ENCODE measurements around the gene RNPEP. TPM values are rescaled to one million over a fixed set of nuclear protein-coding genes. Genes with fewer than 3 reads are reported as not detected.

The RNPEP gene
- total and polyA plus RNA-seq, 2 of the 13 experiments (the other 11 are each of a cell fraction or from before 2014, with no cell fraction given), result 20.6 to 38.4 TPM

DNA sequence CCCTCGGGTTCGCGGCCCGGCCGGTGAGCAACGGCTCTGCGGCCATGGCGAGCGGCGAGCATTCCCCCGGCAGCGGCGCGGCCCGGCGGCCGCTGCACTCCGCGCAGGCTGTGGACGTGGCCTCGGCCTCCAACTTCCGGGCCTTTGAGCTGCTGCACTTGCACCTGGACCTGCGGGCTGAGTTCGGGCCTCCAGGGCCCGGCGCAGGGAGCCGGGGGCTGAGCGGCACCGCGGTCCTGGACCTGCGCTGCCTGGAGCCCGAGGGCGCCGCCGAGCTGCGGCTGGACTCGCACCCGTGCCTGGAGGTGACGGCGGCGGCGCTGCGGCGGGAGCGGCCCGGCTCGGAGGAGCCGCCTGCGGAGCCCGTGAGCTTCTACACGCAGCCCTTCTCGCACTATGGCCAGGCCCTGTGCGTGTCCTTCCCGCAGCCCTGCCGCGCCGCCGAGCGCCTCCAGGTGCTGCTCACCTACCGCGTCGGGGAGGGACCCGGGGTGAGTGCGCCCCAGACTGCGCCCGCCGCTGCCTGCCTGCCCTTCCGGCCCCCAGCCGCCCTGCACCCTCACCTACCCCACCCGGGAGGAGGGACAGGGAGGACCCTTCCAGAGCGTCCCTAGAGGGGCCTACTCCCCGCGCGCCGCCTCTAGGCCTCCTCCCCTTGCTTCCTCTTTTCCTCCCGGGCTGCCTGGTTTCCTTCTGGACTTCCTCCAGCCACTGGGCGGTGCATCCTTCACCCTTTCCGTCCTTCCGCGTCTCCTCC lies at the start of gene RNPEP (continued):
- TF ChIP-seq ZNF253 (CRISPR knock-in tag; IDR thresholded peaks at IDR 0.05; ENCODE audit: borderline replicate concordance) (no peak), ZNF674 (CRISPR knock-in tag; IDR thresholded peaks at IDR 0.05; ENCODE audit: low read depth) (no peak; the same call in 1 of the 2 replicates), ZNF12 (CRISPR knock-in tag; IDR thresholded peaks at IDR 0.05) (no peak), GABPB1 (CRISPR knock-in tag; IDR thresholded peaks at IDR 0.05) (peak; percentile 86), ZNF180 (CRISPR knock-in tag; IDR thresholded peaks at IDR 0.05; ENCODE audit: borderline replicate concordance, low read depth) (no peak), FOXA1 (IDR thresholded peaks at IDR 0.05) (no peak), FOXA1 (CRISPR knock-in tag; IDR thresholded peaks at IDR 0.05) (no peak), AGO2 (optimal IDR thresholded peaks at IDR 0.05; ENCODE audit: low read depth, low read length) (peak; percentile 81), NONO (IDR thresholded peaks at IDR 0.05) (no peak), NONO (CRISPR knock-in tag; conservative IDR thresholded peaks at IDR 0.05) (no peak; the same call in none of the 2 replicates), RBAK (CRISPR knock-in tag; IDR thresholded peaks at IDR 0.05) (no peak), ZNF720 (CRISPR knock-in tag; IDR thresholded peaks at IDR 0.05) (no peak), POLR2A (IDR thresholded peaks at IDR 0.05; ENCODE audit: insufficient read depth in 1 of 2, low read depth in 2 of 2, low read length in 2 of 2) (peak; percentile 78 to 86), ZNF350 (CRISPR knock-in tag; IDR thresholded peaks at IDR 0.05; ENCODE audit: borderline replicate concordance, low read depth) (no peak), KAT8 (CRISPR knock-in tag; IDR thresholded peaks at IDR 0.05) (no peak), ZNF136 (CRISPR knock-in tag; IDR thresholded peaks at IDR 0.05; ENCODE audit: low read depth) (no peak), PHF5A (CRISPR knock-in tag; IDR thresholded peaks at IDR 0.05; ENCODE audit: low read depth, unreplicated experiment) (no peak), TAF1 (CRISPR knock-in tag; IDR thresholded peaks at IDR 0.05) (peak; percentile 75), ZNF772 (CRISPR knock-in tag; IDR thresholded peaks at IDR 0.05) (peak; percentile 68; the same call in 1 of the 2 replicates), ZNF33A (CRISPR knock-in tag; IDR thresholded peaks at IDR 0.05; ENCODE audit: borderline replicate concordance) (no peak)
- TF ChIP-seq, protein P1, sequence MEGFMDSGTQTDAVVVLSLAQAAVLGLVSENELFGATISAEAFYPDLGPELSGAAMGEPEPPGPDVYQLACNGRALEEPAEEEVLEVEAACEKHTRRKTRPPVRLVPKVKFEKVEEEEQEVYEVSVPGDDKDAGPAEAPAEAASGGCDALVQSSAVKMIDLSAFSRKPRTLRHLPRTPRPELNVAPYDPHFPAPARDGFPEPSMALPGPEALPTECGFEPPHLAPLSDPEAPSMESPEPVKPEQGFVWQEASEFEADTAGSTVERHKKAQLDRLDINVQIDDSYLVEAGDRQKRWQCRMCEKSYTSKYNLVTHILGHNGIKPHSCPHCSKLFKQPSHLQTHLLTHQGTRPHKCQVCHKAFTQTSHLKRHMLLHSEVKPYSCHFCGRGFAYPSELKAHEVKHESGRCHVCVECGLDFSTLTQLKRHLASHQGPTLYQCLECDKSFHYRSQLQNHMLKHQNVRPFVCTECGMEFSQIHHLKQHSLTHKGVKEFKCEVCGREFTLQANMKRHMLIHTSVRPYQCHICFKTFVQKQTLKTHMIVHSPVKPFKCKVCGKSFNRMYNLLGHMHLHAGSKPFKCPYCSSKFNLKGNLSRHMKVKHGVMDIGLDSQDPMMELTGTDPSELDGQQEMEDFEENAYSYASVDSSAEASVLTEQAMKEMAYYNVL (CRISPR knock-in tag; IDR thresholded peaks at IDR 0.05; ENCODE audit: borderline replicate concordance), result peak; percentile 81; the same call in 1 of the 2 replicates
- TF ChIP-seq, protein P2, sequence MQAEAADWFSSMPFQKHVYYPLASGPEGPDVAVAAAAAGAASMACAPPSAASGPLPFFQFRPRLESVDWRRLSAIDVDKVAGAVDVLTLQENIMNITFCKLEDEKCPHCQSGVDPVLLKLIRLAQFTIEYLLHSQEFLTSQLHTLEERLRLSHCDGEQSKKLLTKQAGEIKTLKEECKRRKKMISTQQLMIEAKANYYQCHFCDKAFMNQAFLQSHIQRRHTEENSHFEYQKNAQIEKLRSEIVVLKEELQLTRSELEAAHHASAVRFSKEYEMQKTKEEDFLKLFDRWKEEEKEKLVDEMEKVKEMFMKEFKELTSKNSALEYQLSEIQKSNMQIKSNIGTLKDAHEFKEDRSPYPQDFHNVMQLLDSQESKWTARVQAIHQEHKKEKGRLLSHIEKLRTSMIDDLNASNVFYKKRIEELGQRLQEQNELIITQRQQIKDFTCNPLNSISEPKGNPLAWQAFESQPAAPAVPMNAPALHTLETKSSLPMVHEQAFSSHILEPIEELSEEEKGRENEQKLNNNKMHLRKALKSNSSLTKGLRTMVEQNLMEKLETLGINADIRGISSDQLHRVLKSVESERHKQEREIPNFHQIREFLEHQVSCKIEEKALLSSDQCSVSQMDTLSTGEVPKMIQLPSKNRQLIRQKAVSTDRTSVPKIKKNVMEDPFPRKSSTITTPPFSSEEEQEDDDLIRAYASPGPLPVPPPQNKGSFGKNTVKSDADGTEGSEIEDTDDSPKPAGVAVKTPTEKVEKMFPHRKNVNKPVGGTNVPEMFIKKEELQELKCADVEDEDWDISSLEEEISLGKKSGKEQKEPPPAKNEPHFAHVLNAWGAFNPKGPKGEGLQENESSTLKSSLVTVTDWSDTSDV (CRISPR knock-in tag; IDR thresholded peaks at IDR 0.05), result no peak
- TF ChIP-seq, protein P3, sequence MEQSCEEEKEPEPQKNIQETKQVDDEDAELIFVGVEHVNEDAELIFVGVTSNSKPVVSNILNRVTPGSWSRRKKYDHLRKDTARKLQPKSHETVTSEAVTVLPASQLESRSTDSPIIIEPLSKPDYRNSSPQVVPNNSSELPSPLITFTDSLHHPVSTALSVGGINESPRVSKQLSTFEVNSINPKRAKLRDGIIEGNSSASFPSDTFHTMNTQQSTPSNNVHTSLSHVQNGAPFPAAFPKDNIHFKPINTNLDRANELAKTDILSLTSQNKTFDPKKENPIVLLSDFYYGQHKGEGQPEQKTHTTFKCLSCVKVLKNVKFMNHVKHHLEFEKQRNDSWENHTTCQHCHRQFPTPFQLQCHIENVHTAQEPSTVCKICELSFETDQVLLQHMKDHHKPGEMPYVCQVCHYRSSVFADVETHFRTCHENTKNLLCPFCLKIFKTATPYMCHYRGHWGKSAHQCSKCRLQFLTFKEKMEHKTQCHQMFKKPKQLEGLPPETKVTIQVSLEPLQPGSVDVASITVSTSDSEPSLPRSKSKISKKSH (CRISPR knock-in tag; IDR thresholded peaks at IDR 0.05; ENCODE audit: borderline replicate concordance), result peak; percentile 79; the same call in 1 of the 2 replicates
- TF ChIP-seq, protein P4, sequence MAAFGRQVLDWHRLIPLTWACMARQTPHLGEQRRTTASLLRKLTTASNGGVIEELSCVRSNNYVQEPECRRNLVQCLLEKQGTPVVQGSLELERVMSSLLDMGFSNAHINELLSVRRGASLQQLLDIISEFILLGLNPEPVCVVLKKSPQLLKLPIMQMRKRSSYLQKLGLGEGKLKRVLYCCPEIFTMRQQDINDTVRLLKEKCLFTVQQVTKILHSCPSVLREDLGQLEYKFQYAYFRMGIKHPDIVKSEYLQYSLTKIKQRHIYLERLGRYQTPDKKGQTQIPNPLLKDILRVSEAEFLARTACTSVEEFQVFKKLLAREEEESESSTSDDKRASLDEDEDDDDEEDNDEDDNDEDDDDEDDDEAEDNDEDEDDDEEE (CRISPR knock-in tag; IDR thresholded peaks at IDR 0.05), result peak; percentile 93

All from HepG2 (cell line).